Measurements from ENCODE around the gene S100A5. TPM values are rescaled to one million over a fixed set of nuclear protein-coding genes. Genes with fewer than 3 reads are reported as not detected.
A peak's percentile ranks its signal among the peaks of the same experiment; 100 is the strongest.

S100A5 gene
- polyA plus RNA-seq, 4 donors, result 0.18 TPM; not detected in 3

- Histone ChIP-seq H3K9me3 (ENCODE audit: control insufficient read depth in 2 of 2, insufficient read depth in 1 of 2, low read depth in 1 of 2, low read length in 1 of 2) (no peaks in the 10 kb centered on the region), H3K4me1 (ENCODE audit: control insufficient read depth in 3 of 3, insufficient read depth in 2 of 3, low read depth in 1 of 3, low read length in 2 of 3) (peaks cover 7 to 32% (median 7%) of the 10 kb centered on the region in 3 donors), H3K27ac (ENCODE audit: low read depth in 1 of 3, low read length in 2 of 3) (no peak overlapping the region), H3K27me3 (ENCODE audit: control insufficient read depth in 3 of 3, insufficient read depth in 3 of 3, low read length in 3 of 3) (no peaks in the 10 kb centered on the region), H3K4me3 (ENCODE audit: low read depth in 1 of 3, low read length in 3 of 3) (no peak overlapping the region), H3K36me3 (ENCODE audit: control insufficient read depth in 3 of 3, insufficient read depth in 2 of 3, low read depth in 1 of 3, low read length in 3 of 3) (no peaks in the 10 kb centered on the region)
- FAIRE-seq (no peak), DNase-seq (no peak)
- WGBS, 3 donors, result 76 to 77% (median 76%) methylated on average over 7 of the region's 7 CpGs
Observed at GRCh38 chr1:153571706-153572105, 31.0 kb upstream of the S100A5 start.

- DNase-seq (peak; percentile 86 to 87), FAIRE-seq (no peak)
- no peak overlapping the region for H3K4me3 ChIP-seq (ENCODE audit: low read depth in 1 of 3, low read length in 3 of 3)
- peak overlapping the region in 1 of 3 donors; percentile 54 for H3K27ac ChIP-seq (ENCODE audit: low read depth in 1 of 3, low read length in 2 of 3)
- H3K4me1 ChIP-seq (ENCODE audit: control insufficient read depth in 3 of 3, insufficient read depth in 2 of 3, low read depth in 1 of 3, low read length in 2 of 3), result peaks cover 8 to 40% (median 11%) of the 10 kb centered on the region in 3 donors
- H3K9me3 ChIP-seq (ENCODE audit: control insufficient read depth in 2 of 2, insufficient read depth in 1 of 2, low read depth in 1 of 2, low read length in 1 of 2), result no peaks in the 10 kb centered on the region
- peaks cover 0 to under 1% (median 0%) of the 10 kb centered on the region in 3 donors for H3K36me3 ChIP-seq (ENCODE audit: control insufficient read depth in 3 of 3, insufficient read depth in 2 of 3, low read depth in 1 of 3, low read length in 3 of 3)
- H3K27me3 ChIP-seq (ENCODE audit: control insufficient read depth in 3 of 3, insufficient read depth in 3 of 3, low read length in 3 of 3), result no peaks in the 10 kb centered on the region
- WGBS, 3 donors, result 14 to 61% (median 44%) methylated on average over 5 of the region's 5 CpGs
Observed at GRCh38 chr1:153570874-153571273, 30.1 kb upstream of the S100A5 start.

GRCh38 chr1:153569465-153569864 is 28.7 kb upstream of the S100A5 start:
- 78 to 90% (median 83%) methylated on average over 8 of the region's 8 CpGs for WGBS, 3 donors
- Histone ChIP-seq H3K36me3 (ENCODE audit: control insufficient read depth in 3 of 3, insufficient read depth in 2 of 3, low read depth in 1 of 3, low read length in 3 of 3) (peaks cover 0 to 3% (median 0%) of the 10 kb centered on the region in 3 donors), H3K27ac (ENCODE audit: low read depth in 1 of 3, low read length in 2 of 3) (no peak overlapping the region), H3K27me3 (ENCODE audit: control insufficient read depth in 3 of 3, insufficient read depth in 3 of 3, low read length in 3 of 3) (no peaks in the 10 kb centered on the region), H3K4me1 (ENCODE audit: control insufficient read depth in 3 of 3, insufficient read depth in 2 of 3, low read depth in 1 of 3, low read length in 2 of 3) (peaks cover 8 to 48% (median 13%) of the 10 kb centered on the region in 3 donors), H3K9me3 (ENCODE audit: control insufficient read depth in 2 of 2, insufficient read depth in 1 of 2, low read depth in 1 of 2, low read length in 1 of 2) (no peaks in the 10 kb centered on the region), H3K4me3 (ENCODE audit: low read depth in 1 of 3, low read length in 3 of 3) (no peak overlapping the region)
- FAIRE-seq (no peak), DNase-seq (no peak)

GRCh38 chr1:153568367-153569099 is 27.8 kb upstream of the S100A5 start:
- no peaks in the 10 kb centered on the region for H3K9me3 ChIP-seq (ENCODE audit: control insufficient read depth in 2 of 2, insufficient read depth in 1 of 2, low read depth in 1 of 2, low read length in 1 of 2)
- no peaks in the 10 kb centered on the region for H3K27me3 ChIP-seq (ENCODE audit: control insufficient read depth in 3 of 3, insufficient read depth in 3 of 3, low read length in 3 of 3)
- peaks cover 0 to 3% (median 0%) of the 10 kb centered on the region in 3 donors for H3K36me3 ChIP-seq (ENCODE audit: control insufficient read depth in 3 of 3, insufficient read depth in 2 of 3, low read depth in 1 of 3, low read length in 3 of 3)
- peaks cover 8 to 48% (median 12%) of the 10 kb centered on the region in 3 donors for H3K4me1 ChIP-seq (ENCODE audit: control insufficient read depth in 3 of 3, insufficient read depth in 2 of 3, low read depth in 1 of 3, low read length in 2 of 3)
- H3K27ac ChIP-seq (ENCODE audit: low read depth in 1 of 3, low read length in 2 of 3), result peak overlapping the region; percentile 37 to 71 (median 71)
- WGBS, 3 donors, result 4 to 13% (median 11%) methylated on average over 25 of the region's 25 CpGs
- DNase-seq, result peak; percentile 90 to 93
- peak overlapping the region in 1 of 3 donors; percentile 18 for H3K4me3 ChIP-seq (ENCODE audit: low read depth in 1 of 3, low read length in 3 of 3)
- FAIRE-seq, result no peak

GRCh38 chr1:153567621-153568366 is 27.1 kb upstream of the S100A5 start:
- H3K4me3 ChIP-seq (ENCODE audit: low read depth in 1 of 3, low read length in 3 of 3), result no peak overlapping the region
- H3K4me1 ChIP-seq (ENCODE audit: control insufficient read depth in 3 of 3, insufficient read depth in 2 of 3, low read depth in 1 of 3, low read length in 2 of 3), result peaks cover 6 to 44% (median 8%) of the 10 kb centered on the region in 3 donors
- no peaks in the 10 kb centered on the region for H3K27me3 ChIP-seq (ENCODE audit: control insufficient read depth in 3 of 3, insufficient read depth in 3 of 3, low read length in 3 of 3)
- peak overlapping the region; percentile 6 to 71 (median 71) for H3K27ac ChIP-seq (ENCODE audit: low read depth in 1 of 3, low read length in 2 of 3)
- H3K36me3 ChIP-seq (ENCODE audit: control insufficient read depth in 3 of 3, insufficient read depth in 2 of 3, low read depth in 1 of 3, low read length in 3 of 3), result peaks cover 0 to 3% (median 0%) of the 10 kb centered on the region in 3 donors
- H3K9me3 ChIP-seq (ENCODE audit: control insufficient read depth in 2 of 2, insufficient read depth in 1 of 2, low read depth in 1 of 2, low read length in 1 of 2), result no peaks in the 10 kb centered on the region
- no peak for FAIRE-seq
- DNase-seq, result no peak
- WGBS, 3 donors, result 73 to 83% (median 76%) methylated on average over 22 of the region's 22 CpGs

GRCh38 chr1:153566414-153567371 is 26.0 kb upstream of the S100A5 start:
- FAIRE-seq (no peak), DNase-seq (peak; percentile 99)
- Histone ChIP-seq H3K4me1 (ENCODE audit: control insufficient read depth in 3 of 3, insufficient read depth in 2 of 3, low read depth in 1 of 3, low read length in 2 of 3) (peaks cover 6 to 44% (median 8%) of the 10 kb centered on the region in 3 donors), H3K36me3 (ENCODE audit: control insufficient read depth in 3 of 3, insufficient read depth in 2 of 3, low read depth in 1 of 3, low read length in 3 of 3) (peaks cover 0 to 3% (median 0%) of the 10 kb centered on the region in 3 donors), H3K27me3 (ENCODE audit: control insufficient read depth in 3 of 3, insufficient read depth in 3 of 3, low read length in 3 of 3) (no peaks in the 10 kb centered on the region), H3K27ac (ENCODE audit: low read depth in 1 of 3, low read length in 2 of 3) (peak overlapping the region; percentile 91 to 98 (median 96)), H3K4me3 (ENCODE audit: low read depth in 1 of 3, low read length in 3 of 3) (no peak overlapping the region), H3K9me3 (ENCODE audit: control insufficient read depth in 2 of 2, insufficient read depth in 1 of 2, low read depth in 1 of 2, low read length in 1 of 2) (no peaks in the 10 kb centered on the region)
- 30 to 42% (median 35%) methylated on average over 16 of the region's 16 CpGs for WGBS, 3 donors

- no peak for FAIRE-seq
- peaks cover 6 to 42% (median 8%) of the 10 kb centered on the region in 3 donors for H3K4me1 ChIP-seq (ENCODE audit: control insufficient read depth in 3 of 3, insufficient read depth in 2 of 3, low read depth in 1 of 3, low read length in 2 of 3)
- H3K9me3 ChIP-seq (ENCODE audit: control insufficient read depth in 2 of 2, insufficient read depth in 1 of 2, low read depth in 1 of 2, low read length in 1 of 2), result no peaks in the 10 kb centered on the region
- 23 to 40% (median 34%) methylated on average over 8 of the region's 8 CpGs for WGBS, 3 donors
- no peaks in the 10 kb centered on the region for H3K27me3 ChIP-seq (ENCODE audit: control insufficient read depth in 3 of 3, insufficient read depth in 3 of 3, low read length in 3 of 3)
- peaks cover 0 to 3% (median 0%) of the 10 kb centered on the region in 3 donors for H3K36me3 ChIP-seq (ENCODE audit: control insufficient read depth in 3 of 3, insufficient read depth in 2 of 3, low read depth in 1 of 3, low read length in 3 of 3)
- no peak within 1 kb of the TSS for H3K4me3 ChIP-seq (ENCODE audit: low read depth in 1 of 3, low read length in 3 of 3)
- DNase-seq, result peak; percentile 68 to 75
- H3K27ac ChIP-seq (ENCODE audit: low read depth in 1 of 3, low read length in 2 of 3), result peak within 1 kb of the TSS; percentile 91 to 98 (median 96)
Observed at GRCh38 chr1:153565529-153566374, 25.0 kb upstream of the S100A5 start, which contains the start of gene S100A2. Gene S100A2 (minus strand): TSS chr1:153565844. CDS start chr1:153563877, 1,967 bp downstream.
